Subcutaneous abdominal adipose tissue (tissue), 5 donors: ENCODE measurements around the gene NRXN2.

Source experiments
- H3K27ac ChIP-seq: one replicate; pipeline ENCODE4 v1.7.0; 2013; ENCODE audit warnings: low read depth, mild to moderate bottlenecking, inconsistent platforms, low read length, moderate library complexity
- H3K27me3 ChIP-seq, 5 donors: one replicate each; pipeline ENCODE4 v1.7.0; 2013; ENCODE audit warnings: low read length in 5 of 5, inconsistent platforms in 1 of 5; ENCODE audit not compliant: control insufficient read depth in 5 of 5, insufficient read depth in 4 of 5
- H3K36me3 ChIP-seq, 5 donors: one replicate each; pipeline ENCODE4 v1.7.0; 2013; ENCODE audit warnings: low read length in 5 of 5; ENCODE audit not compliant: control insufficient read depth in 5 of 5, insufficient read depth in 5 of 5
- H3K4me1 ChIP-seq, 5 donors: one replicate each; pipeline ENCODE4 v1.7.0; 2013; ENCODE audit warnings: low read length in 5 of 5, mild to moderate bottlenecking in 3 of 5, moderate library complexity in 1 of 5; ENCODE audit not compliant: control insufficient read depth in 5 of 5, insufficient read depth in 5 of 5
- H3K4me3 ChIP-seq, 5 donors: one replicate each; pipeline ENCODE4 v1.7.0; 2013; ENCODE audit warnings: low read length in 5 of 5, low read depth in 1 of 5
- H3K9ac ChIP-seq, 5 donors: one replicate each; pipeline ENCODE4 v1.7.0; 2013; ENCODE audit warnings: low read length in 5 of 5, mild to moderate bottlenecking in 4 of 5, moderate library complexity in 3 of 5
- H3K9me3 ChIP-seq, 5 donors: one replicate each; pipeline ENCODE4 v1.7.0; 2013; ENCODE audit warnings: low read length in 5 of 5; ENCODE audit not compliant: control insufficient read depth in 5 of 5
- donor health status: healthy.
- donor health status: healthy.
- donor health status: healthy.
- donor health status: healthy.
- donor health status: healthy.

The NRXN2 gene

GRCh38 chr11:64743591-64744543 is 20.9 kb upstream of the NRXN2 start, which contains the start of gene RASGRP2:
Gene RASGRP2 (minus strand): TSS chr11:64744142. CDS start chr11:64742866, 1,276 bp downstream.
- peaks cover 0 to 8% (median 2%) of the 10 kb centered on the region in 5 donors for H3K36me3 ChIP-seq
- peaks cover 0 to 48% (median 45%) of the 10 kb centered on the region in 5 donors for H3K4me1 ChIP-seq

GRCh38 chr11:64742889-64743590 is 20.0 kb upstream of the NRXN2 start:
- peaks cover 0 to 8% (median 2%) of the 10 kb centered on the region in 5 donors for H3K36me3 ChIP-seq
- H3K9me3 ChIP-seq: no peaks in the 10 kb centered on the region
- peaks cover 7 to 18% (median 14%) of the 10 kb centered on the region in 5 donors for H3K27me3 ChIP-seq
- H3K27ac ChIP-seq: no peak overlapping the region
- H3K9ac ChIP-seq: peak overlapping the region in 4 of 5 donors; percentile 48 to 72 (median 69)
- peak overlapping the region in 4 of 5 donors; percentile 68 to 85 (median 76) for H3K4me3 ChIP-seq
- H3K4me1 ChIP-seq: peaks cover 0 to 48% (median 45%) of the 10 kb centered on the region in 5 donors

More at GRCh38 chr11:64743591-64744543, 20.9 kb upstream of the NRXN2 start, which contains the start of gene RASGRP2:
- H3K9me3 ChIP-seq: no peaks in the 10 kb centered on the region
- peak within 1 kb of the TSS in 4 of 5 donors; percentile 57 to 85 (median 76) for H3K4me3 ChIP-seq
- H3K9ac ChIP-seq: peak within 1 kb of the TSS in 4 of 5 donors; percentile 35 to 66 (median 54)
- peaks cover 7 to 18% (median 14%) of the 10 kb centered on the region in 5 donors for H3K27me3 ChIP-seq
- peak within 1 kb of the TSS; percentile 57 for H3K27ac ChIP-seq

GRCh38 chr11:64742087-64742888 is 19.3 kb upstream of the NRXN2 start:
- Histone ChIP-seq H3K4me3 (peak overlapping the region in 4 of 5 donors; percentile 68 to 85 (median 76)), H3K9ac (peak overlapping the region in 3 of 5 donors; percentile 47 to 72 (median 72)), H3K9me3 (no peaks in the 10 kb centered on the region), H3K36me3 (peaks cover 0 to 8% (median 2%) of the 10 kb centered on the region in 5 donors), H3K27me3 (peaks cover 7 to 18% (median 14%) of the 10 kb centered on the region in 5 donors), H3K27ac (no peak overlapping the region), H3K4me1 (peaks cover 0 to 48% (median 45%) of the 10 kb centered on the region in 5 donors)

GRCh38 chr11:64741375-64742086 is 18.5 kb upstream of the NRXN2 start:
- Histone ChIP-seq H3K4me3 (peak overlapping the region in 3 of 5 donors; percentile 68 to 76 (median 75)), H3K27me3 (peaks cover 7 to 18% (median 14%) of the 10 kb centered on the region in 5 donors), H3K9me3 (no peaks in the 10 kb centered on the region), H3K36me3 (peaks cover 0 to 15% (median 8%) of the 10 kb centered on the region in 5 donors), H3K9ac (no peak overlapping the region), H3K27ac (no peak overlapping the region), H3K4me1 (peaks cover 0 to 46% (median 44%) of the 10 kb centered on the region in 5 donors)

GRCh38 chr11:64739871-64740270 is 16.9 kb upstream of the NRXN2 start:
- Histone ChIP-seq H3K36me3 (peaks cover 0 to 31% (median 18%) of the 10 kb centered on the region in 5 donors), H3K27ac (no peak overlapping the region), H3K27me3 (peaks cover 7 to 18% (median 14%) of the 10 kb centered on the region in 5 donors), H3K4me1 (peaks cover 0 to 34% (median 29%) of the 10 kb centered on the region in 5 donors), H3K9ac (no peak overlapping the region), H3K9me3 (no peaks in the 10 kb centered on the region), H3K4me3 (no peak overlapping the region)

GRCh38 chr11:64736654-64737053 is 13.7 kb upstream of the NRXN2 start:
- Histone ChIP-seq H3K4me1 (peaks cover 0 to 9% (median 2%) of the 10 kb centered on the region in 5 donors), H3K27ac (no peak overlapping the region), H3K9me3 (no peaks in the 10 kb centered on the region), H3K27me3 (peaks cover 0 to 9% (median 1%) of the 10 kb centered on the region in 5 donors), H3K36me3 (peaks cover 0 to 43% (median 22%) of the 10 kb centered on the region in 5 donors), H3K4me3 (no peak overlapping the region), H3K9ac (no peak overlapping the region)

- Histone ChIP-seq H3K4me1 (peaks cover 0 to 8% (median 0%) of the 10 kb centered on the region in 5 donors), H3K9ac (no peak overlapping the region), H3K36me3 (peaks cover 0 to 45% (median 23%) of the 10 kb centered on the region in 5 donors), H3K27ac (no peak overlapping the region), H3K27me3 (peaks cover 0 to under 1% (median 0%) of the 10 kb centered on the region in 5 donors), H3K4me3 (no peak overlapping the region), H3K9me3 (no peaks in the 10 kb centered on the region)
Measured at GRCh38 chr11:64735725-64736259, 12.8 kb upstream of the NRXN2 start.

GRCh38 chr11:64734811-64735724 is 12.1 kb upstream of the NRXN2 start:
- H3K36me3 ChIP-seq: peaks cover 0 to 45% (median 26%) of the 10 kb centered on the region in 5 donors
- H3K27ac ChIP-seq: no peak overlapping the region
- H3K4me1 ChIP-seq: peaks cover 0 to 8% (median 0%) of the 10 kb centered on the region in 5 donors
- H3K4me3 ChIP-seq: no peak overlapping the region
- no peaks in the 10 kb centered on the region for H3K9me3 ChIP-seq
- H3K27me3 ChIP-seq: peaks cover 0 to 7% (median 0%) of the 10 kb centered on the region in 5 donors
- no peak overlapping the region for H3K9ac ChIP-seq
